Psoas muscle (tissue), 8 donors: ENCODE measurements around the gene GLRA3. TPM values are rescaled to one million over a fixed set of nuclear protein-coding genes. Genes with fewer than 3 reads are reported as not detected.

ENCODE experiments used
- ATAC-seq, 4 donors: fragments of 200-7000 bp; cut with Tn5 transposase; one replicate each; pipeline ENCODE4 v1.9.1; 2020; ENCODE audit warnings: moderate library complexity in 3 of 4, mild to moderate bottlenecking in 2 of 4
- DNase-seq, 2 donors: peaks; one replicate each; pipeline ENCODE4 v3.0.0-alpha.2; 2020
- H3K27ac ChIP-seq: fragments of 200-600 bp; one replicate; pipeline ENCODE4 v1.8.0; 2022
- H3K27me3 ChIP-seq, 3 donors: fragments of 200-600 bp in 1 of 3; one replicate each; pipeline versions ENCODE4 v1.6.1 to v1.8.0; 2013 to 2022; ENCODE audit warnings: low read length in 2 of 3, mild to moderate bottlenecking in 2 of 3, moderate library complexity in 1 of 3; ENCODE audit not compliant: insufficient read depth in 3 of 3
- H3K36me3 ChIP-seq, 2 donors: fragments of 200-600 bp in 1 of 2; one replicate each; pipeline versions ENCODE4 v1.6.1 to v1.8.0; 2013 to 2022; ENCODE audit warnings: low read depth in 1 of 2, mild to moderate bottlenecking in 1 of 2, moderate library complexity in 1 of 2; ENCODE audit not compliant: insufficient read depth in 1 of 2
- H3K4me1 ChIP-seq: fragments of 200-600 bp; one replicate; pipeline ENCODE4 v1.8.0; 2022
- H3K4me3 ChIP-seq: fragments of 200-600 bp; one replicate; pipeline ENCODE4 v1.8.0; 2022; ENCODE audit warnings: mild to moderate bottlenecking
- H3K9me3 ChIP-seq: fragments of 200-600 bp; one replicate; pipeline ENCODE4 v1.8.0; 2022
- CTCF ChIP-seq: fragments of 200-600 bp; IDR thresholded peaks from one replicate; pipeline ENCODE4 v1.8.0; 2022; ENCODE audit warnings: antibody characterized with exemption
- WGBS, 3 donors: extraction: QIAGEN DNeasy Blood & Tissue Kit; methylation state at CpG; one replicate each; pipeline versions ENCODE4 v1.1.6 to v1.1.7; 2013; 5-methylcytosine and 5-hydroxymethylcytosine counted together
- intact Hi-C, 2 donors: fragments of 100-400 bp; cut with DNase I; formaldehyde crosslinking; loops; one replicate each; pipeline versions ENCODE4 v1.11.0 to v1.14.2; 2022
- polyA plus RNA-seq, 3 donors: library from polyadenylated mRNA; stranded (reverse); fragments of 200-250 nt; gene quantifications; one replicate each; pipeline ENCODE4 v1.2.3, GENCODE V29; 2013
- total RNA-seq, 4 donors: library from RNA; stranded (reverse); fragmentation: NEBNext Ultra II Directional in 2 of 4; extraction: Animal tissue kit (Norgen Biotek cat#: 25700) in 2 of 4; gene quantifications; one replicate each; pipeline versions ENCODE4 v1.2.1 to v1.2.4, GENCODE V29; 2021 to 2023
- donor health status: healthy with polysubstance abuse.
- donor health status: DM: no; HTN: no; CAD: no; lungs with moderate emphysema.
- donor health status: Bipolar disorder and iron deficiency.
- donor health status: healthy.
- donor health status: DM: yes; HTN: yes; CAD: no.
- donor health status: DM: no; HTN: no; CAD: no.
- donor health status: DM: no; HTN: no; CAD: no.
- donor health status: DM: yes; HTN: yes; CAD: no.

Gene GLRA3
- total and polyA plus RNA-seq, 7 donors: under 0.01 to 0.73 TPM; not detected in 5

- no peak for ATAC-seq
These were observed 111.9 kb downstream of the GLRA3 start for GRCh38 chr4:174716986-174717770.

GRCh38 chr4:174714393-174715211, 114.4 kb downstream of the GLRA3 start:
- Histone ChIP-seq H3K27me3 (no peaks in the 10 kb centered on the region), H3K36me3 (no peaks in the 10 kb centered on the region), H3K4me1 (no peaks in the 10 kb centered on the region), H3K4me3 (no peak overlapping the region), H3K27ac (no peak overlapping the region), H3K9me3 (no peaks in the 10 kb centered on the region)
- no peak for DNase-seq
- peak in 1 of 4 donors; percentile 54 for ATAC-seq
- TF ChIP-seq CTCF: peak; percentile 52
- WGBS, 3 donors: 45 to 52% (median 51%) methylated on average over 8 of the region's 8 CpGs
- intact Hi-C loops: loop anchor here (5.0 to 10.0 kb wide), 2 partner anchors 347 to 350 kb away; no protein-coding TSS in a partner anchor

More at GRCh38 chr4:174716986-174717770, 111.9 kb downstream of the GLRA3 start:
- TF ChIP-seq CTCF: no peak
- DNase-seq: no peak
- Histone ChIP-seq H3K36me3 (no peaks in the 10 kb centered on the region), H3K27me3 (no peaks in the 10 kb centered on the region), H3K9me3 (no peaks in the 10 kb centered on the region), H3K4me1 (no peaks in the 10 kb centered on the region), H3K27ac (no peak overlapping the region), H3K4me3 (no peak overlapping the region)
- whole genome bisulfite sequencing, 3 donors: 28 to 37% (median 31%) methylated on average over 3 of the region's 3 CpGs
- intact Hi-C loops: loop anchor here in 1 of 2 donors (10.0 kb wide), 1 partner anchor 352 kb away; no protein-coding TSS in a partner anchor

- ATAC-seq: no peak
- intact Hi-C loops: loop anchor here (5.0 to 10.0 kb wide), 2 partner anchors 347 to 349 kb away; no protein-coding TSS in a partner anchor
These were observed 115.2 kb downstream of the GLRA3 start for GRCh38 chr4:174713821-174714220.

GRCh38 chr4:174713181-174713580, 115.9 kb downstream of the GLRA3 start:
- no peak for TF ChIP-seq CTCF
- no peaks in the 10 kb centered on the region for H3K36me3 ChIP-seq
- H3K27me3 ChIP-seq: no peaks in the 10 kb centered on the region
- H3K4me3 ChIP-seq: no peak overlapping the region
- ATAC-seq: no peak
- WGBS, 3 donors: 56 to 73% (median 60%) methylated on average over 2 of the region's 2 CpGs
- intact Hi-C loops: loop anchor here (5.0 to 10.0 kb wide), 2 partner anchors 346 to 348 kb away; no protein-coding TSS in a partner anchor
- no peak for DNase-seq
- H3K9me3 ChIP-seq: no peaks in the 10 kb centered on the region
- no peaks in the 10 kb centered on the region for H3K4me1 ChIP-seq
- no peak overlapping the region for H3K27ac ChIP-seq

More at GRCh38 chr4:174713821-174714220, 115.2 kb downstream of the GLRA3 start:
- DNase-seq: no peak
- Histone ChIP-seq H3K27ac (no peak overlapping the region), H3K9me3 (no peaks in the 10 kb centered on the region), H3K36me3 (no peaks in the 10 kb centered on the region), H3K27me3 (no peaks in the 10 kb centered on the region), H3K4me3 (no peak overlapping the region), H3K4me1 (no peaks in the 10 kb centered on the region)
- 66 to 69% (median 66%) methylated on average over 2 of the region's 2 CpGs for WGBS, 3 donors
- TF ChIP-seq CTCF: no peak
